ENCODE measurements around the gene SLC22A6.
"Not testable (repeated sequence)": the region's sequence is repeated elsewhere in the genome, so short reads cannot be mapped to it uniquely, and the experiment has no call there.

The SLC22A6 gene

DNA sequence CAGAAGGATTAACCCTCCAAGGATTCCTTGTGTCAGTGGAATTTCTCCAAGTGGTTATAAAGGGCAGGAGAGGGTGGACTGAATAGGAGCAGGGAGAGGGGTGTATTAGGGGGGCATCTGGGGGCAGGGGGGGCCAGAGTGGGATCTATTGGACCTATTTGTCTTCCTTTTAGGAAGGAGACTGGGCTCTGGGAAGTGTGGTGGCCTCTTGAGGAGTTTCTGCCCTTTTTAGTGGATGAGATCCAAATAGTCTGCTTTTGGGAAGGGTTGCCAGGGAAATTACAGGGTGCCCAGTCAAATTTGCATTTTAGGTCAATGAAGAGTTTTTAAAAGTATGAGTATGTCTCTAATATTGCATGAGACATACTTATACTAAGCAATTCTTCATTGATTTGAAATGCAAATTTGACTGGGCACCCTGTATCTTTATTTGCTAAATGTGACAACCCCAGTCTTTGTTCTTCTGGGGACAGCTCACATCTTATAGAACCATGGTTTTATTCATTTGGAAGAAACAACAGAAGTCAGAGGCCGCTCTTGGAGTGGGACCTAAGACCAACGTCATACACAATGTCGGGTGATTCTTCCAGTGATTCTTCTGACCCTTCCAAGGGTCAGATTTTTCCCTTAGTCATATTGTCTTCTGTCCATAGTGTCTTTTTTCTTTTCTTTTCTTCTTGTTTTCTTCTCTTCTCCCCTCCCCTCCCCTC is 429 bp upstream of the SLC22A6 start:
- DNase-seq, result no peak

DNA sequence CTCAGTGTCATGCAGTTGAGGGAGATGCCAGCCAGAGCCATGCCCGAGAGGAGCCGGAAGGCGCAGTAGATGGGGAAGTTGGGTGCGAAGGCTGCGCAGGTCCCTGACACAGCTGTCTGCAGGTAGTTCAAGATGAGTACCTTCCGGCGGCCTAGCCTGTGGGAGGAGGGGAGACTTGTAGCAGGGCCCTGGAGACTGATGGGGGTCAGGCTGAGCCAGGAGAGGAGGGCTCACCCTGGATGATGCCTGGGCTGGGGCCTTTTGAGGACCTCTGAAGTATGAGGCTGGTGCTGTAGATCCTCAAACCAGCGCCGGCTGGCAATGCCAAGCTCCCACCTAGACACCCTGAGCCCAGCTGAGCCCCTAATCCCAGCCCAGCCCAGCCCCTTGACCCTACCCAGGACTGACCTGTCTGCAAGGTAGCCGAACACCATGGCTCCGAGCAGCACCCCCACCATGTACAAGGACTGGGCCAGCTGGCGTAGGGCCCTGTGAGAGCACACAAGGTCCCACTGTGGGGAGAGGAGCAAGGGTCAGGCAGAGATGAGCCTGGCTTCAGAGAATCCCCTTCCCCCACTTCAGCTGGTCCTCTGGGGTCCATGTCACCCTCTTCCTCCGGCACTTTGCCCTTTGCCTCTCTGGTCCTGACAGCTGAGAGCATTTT is 1.1 kb downstream of the SLC22A6 start:
- no peak for DNase-seq

DNA sequence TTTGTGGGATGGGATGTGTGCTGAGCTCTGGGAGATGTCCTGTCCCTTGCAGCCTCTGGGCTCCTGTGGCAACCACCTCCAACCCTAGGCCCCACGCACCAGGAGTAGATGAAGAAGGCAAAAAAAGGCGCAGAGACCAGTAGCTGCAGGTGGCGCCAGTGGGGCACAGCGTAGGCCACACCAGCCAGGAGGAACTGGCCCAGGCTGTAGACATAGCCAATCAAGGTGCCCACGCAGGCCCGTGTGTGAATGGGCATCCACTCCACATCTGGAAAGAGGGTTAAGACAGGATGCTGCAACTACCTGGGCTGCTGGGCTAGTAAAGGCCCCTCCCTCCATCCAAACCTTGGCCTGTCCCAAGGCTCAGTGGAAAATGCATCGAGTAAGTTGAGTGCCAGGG is 3.0 kb downstream of the SLC22A6 start:
- no peak for DNase-seq

DNA sequence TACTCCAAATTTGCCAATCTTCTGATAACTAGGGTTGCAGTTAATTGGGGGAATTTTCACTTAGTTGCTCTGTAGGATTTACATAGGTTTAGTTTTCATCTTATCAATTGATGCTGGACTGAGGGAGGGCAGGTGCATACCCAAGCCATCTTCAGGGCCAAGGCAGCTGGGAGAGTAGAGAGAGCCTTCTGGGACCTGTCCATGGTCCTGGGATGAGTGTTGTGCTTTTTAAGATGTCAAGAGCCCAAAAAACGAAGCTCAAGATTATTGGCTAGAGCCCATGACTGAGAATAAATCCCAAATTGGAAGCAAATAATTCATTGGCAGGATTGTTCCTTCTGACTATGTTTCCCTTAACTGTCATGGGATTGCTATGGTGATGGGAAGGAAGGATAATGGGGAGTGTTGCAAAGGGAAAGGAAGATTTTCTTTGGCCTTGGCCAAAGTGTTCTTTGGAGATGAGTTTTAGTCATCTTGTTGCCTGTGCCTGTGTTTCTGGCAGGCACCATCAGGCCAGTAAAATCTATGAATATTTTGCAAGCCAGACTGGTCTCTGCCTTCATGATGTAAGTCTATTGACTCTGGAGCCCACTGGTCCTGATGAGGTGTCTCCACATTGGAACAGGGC is 4.5 kb downstream of the SLC22A6 start:
- no peak for DNase-seq

DNA sequence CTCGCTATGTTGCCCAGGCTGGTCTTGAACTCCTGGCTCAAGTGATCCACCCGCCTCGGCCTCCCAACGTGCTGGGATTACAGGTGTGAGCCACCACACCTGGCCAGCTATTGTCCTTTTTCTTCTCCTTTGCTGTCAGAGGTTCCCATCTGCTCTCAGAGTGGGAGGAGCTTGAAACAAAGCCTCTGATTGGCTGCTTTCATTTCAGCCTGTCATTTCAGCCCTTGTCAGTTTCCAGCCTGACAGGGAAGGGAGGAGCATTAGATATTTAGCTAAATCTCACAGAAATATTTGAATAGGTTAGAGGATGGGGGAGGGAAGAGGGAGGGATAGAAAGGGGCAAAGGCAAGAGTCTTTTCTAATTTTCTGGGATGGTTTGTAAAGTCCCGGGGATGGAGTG is 8.7 kb downstream of the SLC22A6 start:
- no peak for DNase-seq

DNA sequence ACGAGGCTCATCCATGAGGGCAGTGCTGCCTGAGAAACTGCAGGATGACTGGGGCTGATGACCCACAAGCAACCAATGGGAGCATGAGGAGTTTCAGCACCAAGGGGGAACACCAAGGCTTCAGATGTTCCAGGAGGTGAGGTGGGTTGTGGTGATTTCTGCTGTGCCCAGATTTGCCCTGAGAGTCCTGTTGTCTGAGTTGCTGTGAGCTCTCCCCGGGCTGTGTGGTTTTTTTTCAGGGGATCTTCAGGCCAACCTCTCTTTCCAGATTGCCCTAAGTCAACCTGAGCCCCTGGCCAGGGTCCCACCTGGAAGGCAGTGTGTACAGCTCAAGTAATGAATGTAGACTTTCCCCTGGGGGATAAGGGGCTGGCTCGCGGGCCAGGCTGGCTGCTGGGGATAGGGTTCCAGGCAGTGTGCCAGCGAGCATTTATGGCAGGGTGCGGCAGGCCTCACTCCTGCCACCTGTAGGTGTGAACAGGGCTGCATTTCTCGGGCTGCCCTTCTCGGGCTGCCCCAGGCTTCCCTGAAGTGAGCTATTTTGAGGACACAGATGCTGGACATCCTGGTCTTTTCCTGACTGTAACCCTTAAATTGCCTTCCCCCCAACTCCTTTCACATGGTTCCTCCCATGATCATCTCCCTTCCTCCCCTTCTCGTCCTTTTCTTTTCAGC is 9.8 kb downstream of the SLC22A6 start:
- no peak for DNase-seq

DNA sequence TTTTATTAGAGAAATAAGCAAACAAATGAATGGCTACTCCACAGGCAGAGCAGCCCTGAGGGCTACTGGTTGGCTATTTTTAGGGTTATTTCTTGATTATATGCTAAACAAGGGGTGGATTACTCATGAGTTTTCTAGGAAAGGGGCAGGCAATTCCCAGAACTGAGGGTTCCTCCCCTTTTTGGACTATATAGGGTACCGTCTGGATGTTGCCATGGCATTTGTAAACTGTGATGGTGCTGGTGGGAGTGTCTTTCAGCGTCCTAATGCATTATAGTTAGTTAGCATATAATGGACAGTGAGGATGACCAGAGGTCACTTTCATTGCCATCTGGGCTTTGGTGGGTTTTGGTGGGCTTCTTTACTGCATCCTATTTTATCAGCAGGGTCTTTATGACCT is 19.2 kb downstream of the SLC22A6 start:
- no peak for DNase-seq

DNA sequence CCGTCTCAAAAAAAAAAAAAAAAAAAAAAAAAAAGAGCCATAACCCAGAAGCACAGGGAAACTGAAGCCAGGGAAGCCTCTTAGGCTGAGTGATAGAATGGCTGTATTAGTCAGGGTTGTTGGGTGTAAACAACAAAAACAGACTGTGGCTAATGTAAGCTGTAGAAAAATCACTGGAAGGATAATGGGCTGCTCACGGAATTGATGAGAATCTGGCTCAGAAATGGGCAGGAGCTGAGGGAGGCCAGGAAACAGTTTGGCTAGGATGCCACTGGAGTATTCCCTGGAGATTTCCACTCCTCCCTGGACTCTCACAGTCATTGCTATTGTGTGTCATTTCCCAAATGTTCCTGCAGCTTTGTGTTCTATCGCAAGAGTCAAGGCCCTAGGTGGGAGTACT is 22.4 kb downstream of the SLC22A6 start:
- no peak for DNase-seq

DNA sequence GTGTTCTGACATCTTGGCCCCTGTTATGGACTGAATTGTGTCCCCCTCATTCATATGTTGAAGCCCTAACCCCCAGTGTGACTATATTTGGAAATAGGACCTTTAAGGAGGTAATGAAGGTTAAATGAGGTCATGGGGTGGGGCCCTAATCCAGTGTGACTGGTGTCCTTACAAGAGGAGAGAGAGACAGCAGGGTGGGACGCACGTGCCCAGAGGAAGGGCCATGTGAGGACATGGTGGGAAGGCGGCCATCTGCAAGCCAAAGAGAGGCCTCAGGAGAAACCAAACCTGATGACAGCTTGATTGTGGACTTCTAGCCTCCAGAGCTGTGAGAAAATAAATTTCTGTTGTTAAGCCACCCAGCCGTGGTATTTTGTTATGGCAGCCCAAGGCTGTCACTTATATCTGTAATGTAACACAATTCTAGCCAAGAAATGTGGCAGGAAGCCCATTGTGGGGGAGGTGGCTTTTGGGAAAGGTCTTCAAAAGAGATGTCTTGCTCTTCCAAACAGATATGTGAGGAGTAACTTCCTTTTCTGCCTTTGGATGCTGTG is 23.7 kb downstream of the SLC22A6 start:
- DNase-seq, result no peak

DNA sequence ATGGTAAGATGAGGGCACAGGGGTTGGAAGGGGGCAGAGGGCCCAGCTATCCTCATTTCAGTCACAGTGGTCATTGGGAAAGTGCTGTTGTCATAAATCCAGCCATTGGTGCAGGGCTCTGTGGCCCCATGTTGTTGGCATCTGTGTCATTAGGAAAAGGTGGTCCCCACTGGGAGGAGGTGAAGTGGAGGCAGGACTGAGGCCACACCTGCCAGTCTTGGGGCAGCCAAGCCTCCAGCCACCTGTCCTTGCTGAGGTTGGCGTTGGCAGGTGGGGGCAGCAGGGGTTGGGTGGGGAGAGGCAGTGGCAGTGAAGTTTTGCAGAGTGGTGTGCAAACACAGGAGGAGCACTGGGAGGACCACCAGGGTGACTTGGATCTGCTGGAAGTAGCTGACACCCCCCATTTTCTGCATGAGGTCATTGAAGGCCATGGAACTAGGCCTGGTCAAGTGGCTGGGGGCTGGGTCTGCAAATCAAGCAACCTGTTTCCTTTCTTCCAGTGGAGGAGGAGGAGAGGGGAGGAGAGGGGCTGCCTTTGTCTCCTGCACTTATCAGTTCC is 25.3 kb downstream of the SLC22A6 start:
- DNase-seq, result no peak

DNA sequence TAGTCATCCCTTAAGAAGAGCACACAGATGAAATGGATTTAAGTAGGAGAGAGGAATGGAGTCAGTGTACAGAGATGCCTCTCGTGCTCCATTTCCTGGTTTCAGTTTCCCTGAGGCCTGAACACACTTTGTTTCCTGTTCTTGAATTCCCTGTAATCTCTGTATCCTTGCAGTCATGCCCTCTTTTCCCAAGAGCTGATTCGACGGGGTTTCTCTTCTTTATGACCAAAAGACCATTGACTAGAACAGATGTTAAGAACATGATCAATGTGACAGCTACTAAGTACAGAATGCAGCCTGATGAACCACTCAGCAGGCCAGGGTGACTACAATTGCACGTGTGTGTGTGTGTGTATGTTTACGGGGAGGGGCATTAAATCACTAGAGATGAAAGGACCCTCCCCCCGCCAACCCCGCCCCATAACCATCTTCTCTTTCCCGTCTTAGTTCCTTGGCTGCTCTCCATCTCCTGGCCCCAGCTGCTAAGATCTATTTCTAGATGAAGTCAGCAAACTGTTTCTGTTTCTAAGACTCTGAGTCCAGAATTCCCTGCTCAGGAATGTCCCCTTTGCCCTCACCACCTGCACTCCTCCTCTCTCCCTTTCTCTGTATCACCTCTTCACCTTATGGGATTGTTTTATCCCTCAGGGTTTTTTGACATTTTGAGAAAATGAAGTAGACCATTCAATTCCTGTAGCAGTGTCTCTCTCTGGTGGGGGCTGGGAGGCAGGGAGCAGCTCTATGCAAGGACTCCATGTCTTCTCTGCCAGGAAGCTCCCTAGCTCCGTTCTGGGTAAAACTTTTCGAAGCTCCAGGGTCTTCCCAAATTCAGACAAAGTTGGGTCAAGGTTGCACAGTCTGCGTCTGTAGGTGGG is 26.0 kb downstream of the SLC22A6 start:
- no peak for DNase-seq

DNA sequence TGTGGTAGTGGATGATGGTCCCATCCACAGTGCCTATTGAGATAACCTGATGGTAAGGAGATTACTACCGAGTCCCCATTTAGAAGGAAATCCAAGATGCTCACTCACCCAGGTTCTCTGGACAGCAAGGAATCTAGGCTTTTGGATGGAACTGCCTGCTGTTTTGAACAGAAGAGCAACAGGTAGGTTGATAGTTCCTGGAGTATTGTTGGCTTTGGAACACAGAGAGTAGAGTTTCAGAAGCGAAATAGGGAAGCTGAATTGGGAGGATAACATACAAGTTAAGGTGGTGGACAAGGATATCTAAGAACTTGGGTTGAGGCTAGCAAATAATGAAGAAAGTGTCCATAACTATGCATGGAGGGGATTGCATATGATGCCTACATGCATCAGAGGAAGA is 27.6 kb downstream of the SLC22A6 start:
- no peak for DNase-seq

DNA sequence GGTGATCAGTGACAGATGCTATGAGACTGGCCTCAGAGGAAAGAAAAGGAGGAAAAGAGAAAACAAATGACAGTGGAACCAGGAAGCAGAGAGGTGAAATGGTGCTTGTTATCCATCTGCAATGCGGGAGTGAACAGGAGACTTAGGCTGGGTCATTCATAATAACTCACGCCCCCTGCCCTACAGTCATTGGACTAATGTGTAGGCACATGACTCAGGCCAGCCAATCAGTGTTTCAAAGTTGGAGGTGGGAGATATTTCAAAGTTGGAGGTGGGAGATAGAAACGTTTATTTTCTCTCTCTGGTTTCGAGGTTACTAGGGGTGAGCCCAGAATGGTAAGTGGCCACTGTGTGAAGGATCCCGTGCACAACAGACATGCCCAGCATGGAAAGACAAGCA is 30.3 kb downstream of the SLC22A6 start:
- DNase-seq, result no peak

DNA sequence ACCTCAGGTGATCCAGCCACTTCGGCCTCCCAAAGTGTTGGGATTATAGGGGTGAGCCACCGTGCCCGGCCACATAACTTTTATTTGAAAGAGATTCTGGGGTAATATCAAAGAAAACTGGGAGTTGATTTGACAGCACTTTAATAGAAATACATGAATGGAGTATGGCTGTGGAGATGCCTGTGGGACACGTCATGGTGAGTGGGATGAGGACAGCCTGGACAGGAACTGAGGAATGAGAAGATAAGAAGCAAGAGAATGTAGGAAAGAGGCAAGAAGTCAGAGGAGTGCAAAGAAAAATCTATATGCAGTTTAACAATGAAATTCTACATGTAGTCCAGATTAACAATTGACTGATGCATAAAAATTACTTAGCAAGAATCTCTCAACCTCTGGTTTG is 31.0 kb downstream of the SLC22A6 start:
- DNase-seq, result no peak

DNA sequence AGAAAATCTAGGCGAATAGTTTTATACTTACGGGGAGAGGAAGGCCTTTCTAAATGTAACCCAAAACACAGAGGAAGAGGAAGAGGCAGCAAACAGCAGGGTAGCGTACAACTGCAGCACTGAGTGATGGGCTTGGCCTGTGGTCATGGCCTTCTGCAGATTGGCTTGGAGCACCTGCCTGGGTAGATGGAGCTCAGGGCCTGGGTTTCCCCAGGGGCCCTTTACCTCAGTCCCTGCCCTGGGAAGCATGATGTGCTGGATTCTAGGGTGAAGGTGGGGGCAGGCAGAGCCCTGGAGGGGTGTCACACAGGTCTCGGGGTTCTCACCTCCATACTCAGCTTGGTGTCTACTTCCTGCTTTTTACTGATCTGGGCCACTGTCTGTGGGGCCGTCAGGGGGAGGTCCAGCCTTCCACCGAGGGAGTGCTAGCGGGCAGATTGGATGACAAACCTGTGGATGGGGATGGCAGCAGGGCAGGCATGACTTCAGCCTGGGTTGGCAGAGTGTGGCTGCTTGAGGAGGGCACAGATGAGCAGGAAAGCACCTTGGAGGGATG is 35.9 kb downstream of the SLC22A6 start:
- no peak for DNase-seq

DNA sequence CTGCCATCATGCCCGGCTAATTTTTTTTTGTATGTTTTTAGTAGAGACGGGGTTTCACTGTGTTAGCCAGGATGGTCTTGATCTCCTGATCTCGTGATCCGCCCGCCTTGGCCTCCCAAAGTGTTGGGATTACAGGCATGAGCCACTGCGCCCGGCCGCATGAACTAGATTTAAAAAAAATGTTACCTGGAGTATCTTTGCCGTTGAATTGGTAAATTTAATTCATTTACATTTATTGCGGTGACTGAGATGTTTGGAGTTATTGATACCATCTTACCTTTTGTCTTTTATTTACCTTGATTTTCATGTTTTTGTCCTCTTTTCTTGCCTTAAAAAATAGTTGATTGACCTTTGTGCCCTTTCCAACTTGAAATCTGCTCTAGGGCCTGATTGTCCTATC is 39.2 kb downstream of the SLC22A6 start:
- DNase-seq, result not testable (repeated sequence)

DNA sequence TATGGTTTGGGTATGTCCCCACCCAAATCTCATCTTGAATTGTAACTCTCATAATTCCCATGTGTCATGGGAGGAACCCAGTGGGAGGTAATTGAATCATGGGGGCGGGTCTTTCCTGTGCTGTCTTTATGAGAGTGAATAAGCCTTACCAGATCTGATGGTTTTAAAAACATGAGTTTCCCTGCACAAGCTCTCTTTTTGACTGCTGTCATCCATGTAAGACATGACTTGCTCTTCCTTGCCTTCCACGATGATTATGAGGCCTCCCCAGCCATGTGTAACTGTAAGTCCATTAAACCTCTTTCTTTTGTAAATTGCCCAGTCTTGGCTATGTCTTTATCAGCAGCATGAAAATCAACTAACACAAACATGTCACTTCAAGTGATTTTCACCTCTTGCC is 47.2 kb downstream of the SLC22A6 start:
- DNase-seq, result not testable (repeated sequence)

DNA sequence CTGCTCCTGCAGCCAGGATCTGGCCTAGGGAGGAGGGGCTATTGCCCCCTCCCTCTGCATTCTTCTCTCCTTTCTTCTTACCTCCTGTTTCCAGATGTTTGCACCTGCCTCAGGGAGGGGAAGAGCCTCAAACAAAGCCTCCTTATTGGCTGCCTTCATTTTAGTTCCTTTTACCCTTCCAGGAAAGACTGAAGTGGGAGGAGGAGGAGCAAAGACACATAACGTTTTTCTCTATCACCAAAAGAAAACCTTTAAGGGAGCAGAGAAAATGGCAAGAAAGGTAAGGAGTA is 50.3 kb downstream of the SLC22A6 start:
- no peak for DNase-seq

DNA sequence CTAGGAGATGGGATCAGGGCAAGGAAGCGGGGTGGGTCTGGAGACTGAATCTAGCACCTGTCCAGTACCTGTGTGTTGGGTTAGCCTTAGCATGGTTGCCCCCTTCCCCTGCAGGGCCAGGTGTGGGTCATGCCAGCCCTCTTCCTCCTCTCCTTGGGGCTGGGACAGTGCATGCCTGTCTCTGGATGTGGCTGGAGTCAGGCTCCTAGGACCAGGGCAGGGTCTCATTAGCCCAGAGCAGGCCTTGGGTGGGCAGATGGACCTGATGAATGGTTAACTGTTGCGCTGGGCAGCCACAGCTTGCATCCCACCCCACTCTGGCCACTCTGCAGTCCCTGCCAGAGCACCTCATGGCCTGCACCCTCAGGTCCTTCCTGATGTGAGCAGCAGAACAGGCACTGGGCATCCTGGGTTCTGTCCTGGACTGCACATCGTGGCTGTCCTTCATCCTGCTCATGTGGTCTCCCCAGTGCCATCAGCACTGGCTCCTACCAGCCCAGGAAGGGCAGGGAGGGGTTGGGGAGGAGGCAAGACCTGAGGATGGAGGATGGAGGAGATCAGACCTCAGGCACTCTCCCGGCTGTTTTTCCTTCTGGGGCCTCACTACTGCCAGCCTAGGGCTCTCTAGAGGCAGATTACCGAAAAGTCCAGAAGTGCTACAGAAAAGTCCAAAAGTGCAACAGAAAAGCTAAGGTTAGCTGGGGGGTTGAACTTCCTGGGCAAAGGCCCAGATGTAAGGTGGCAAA is 50.8 kb downstream of the SLC22A6 start:
- DNase-seq, result no peak

DNA sequence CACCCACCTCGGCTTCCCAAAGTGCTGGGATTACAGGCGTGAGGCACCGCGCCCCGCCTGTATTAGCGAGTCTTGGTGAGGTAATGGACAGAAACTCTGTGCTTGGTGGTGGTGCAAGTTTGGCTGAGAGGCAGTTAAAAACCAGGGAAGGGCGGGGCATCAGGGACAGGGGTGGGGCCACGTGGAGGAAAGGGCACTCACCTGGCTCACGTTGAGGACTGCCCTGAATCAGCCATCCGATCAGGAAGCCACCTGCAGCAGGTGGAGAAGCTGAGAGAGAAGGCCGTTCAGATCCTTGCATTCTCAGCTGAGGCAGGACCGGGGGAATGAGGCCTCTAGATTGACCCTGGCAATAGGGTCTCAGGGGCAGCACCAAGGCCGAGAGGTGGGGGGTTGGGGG is 51.5 kb downstream of the SLC22A6 start:
- no peak for DNase-seq

Data from activated naive CD4-positive, alpha-beta T cell (primary cell).